ENCODE results near the gene ERP29.

ERP29 gene

GRCh38 chr12:112005419-112006395, 7.5 kb upstream of the ERP29 start:
- TF ChIP-seq TAF1 (IDR thresholded peaks at IDR 0.05; ENCODE audit: borderline replicate concordance, insufficient read depth, low read length) (no peak), POLR2AphosphoS5 (IDR thresholded peaks at IDR 0.05; ENCODE audit: low read depth, low read length) (no peak), REST (IDR thresholded peaks at IDR 0.05; ENCODE audit: insufficient read depth in 1 of 2, low read depth in 2 of 2, low read length in 2 of 2) (no peak), SIN3A (IDR thresholded peaks at IDR 0.05; ENCODE audit: borderline replicate concordance, insufficient read depth, low read length) (no peak), FOXP2 (optimal IDR thresholded peaks at IDR 0.05; ENCODE audit: borderline replicate concordance, extremely low read depth, extremely low read length, insufficient read depth) (no peak)

GRCh38 chr12:112007945-112008344, 5.3 kb upstream of the ERP29 start:
- TF ChIP-seq SIN3A (IDR thresholded peaks at IDR 0.05; ENCODE audit: borderline replicate concordance, insufficient read depth, low read length) (no peak), FOXP2 (optimal IDR thresholded peaks at IDR 0.05; ENCODE audit: borderline replicate concordance, extremely low read depth, extremely low read length, insufficient read depth) (no peak), REST (IDR thresholded peaks at IDR 0.05; ENCODE audit: insufficient read depth in 1 of 2, low read depth in 2 of 2, low read length in 2 of 2) (no peak), TAF1 (IDR thresholded peaks at IDR 0.05; ENCODE audit: borderline replicate concordance, insufficient read depth, low read length) (no peak), POLR2AphosphoS5 (IDR thresholded peaks at IDR 0.05; ENCODE audit: low read depth, low read length) (no peak)

GRCh38 chr12:112008918-112009317, 4.3 kb upstream of the ERP29 start:
- TF ChIP-seq REST (IDR thresholded peaks at IDR 0.05; ENCODE audit: insufficient read depth in 1 of 2, low read depth in 2 of 2, low read length in 2 of 2): no peak
- no peak for TF ChIP-seq POLR2AphosphoS5 (IDR thresholded peaks at IDR 0.05; ENCODE audit: low read depth, low read length)
- TF ChIP-seq SIN3A (IDR thresholded peaks at IDR 0.05; ENCODE audit: borderline replicate concordance, insufficient read depth, low read length): no peak
- no peak for TF ChIP-seq TAF1 (IDR thresholded peaks at IDR 0.05; ENCODE audit: borderline replicate concordance, insufficient read depth, low read length)
- no peak for TF ChIP-seq FOXP2 (optimal IDR thresholded peaks at IDR 0.05; ENCODE audit: borderline replicate concordance, extremely low read depth, extremely low read length, insufficient read depth)

GRCh38 chr12:112010415-112011344, 2.5 kb upstream of the ERP29 start:
- TF ChIP-seq FOXP2 (optimal IDR thresholded peaks at IDR 0.05; ENCODE audit: borderline replicate concordance, extremely low read depth, extremely low read length, insufficient read depth) (no peak), REST (IDR thresholded peaks at IDR 0.05; ENCODE audit: insufficient read depth in 1 of 2, low read depth in 2 of 2, low read length in 2 of 2) (no peak), POLR2AphosphoS5 (IDR thresholded peaks at IDR 0.05; ENCODE audit: low read depth, low read length) (no peak), SIN3A (IDR thresholded peaks at IDR 0.05; ENCODE audit: borderline replicate concordance, insufficient read depth, low read length) (no peak), TAF1 (IDR thresholded peaks at IDR 0.05; ENCODE audit: borderline replicate concordance, insufficient read depth, low read length) (no peak)

All from PFSK-1 (cell line).